GM18498 (cell line): ENCODE measurements around the gene GPRC5C.
A peak's percentile ranks its signal among the peaks of the same experiment; 100 is the strongest.

ENCODE experiments used
- ATAC-seq: cut with Tn5 transposase; IDR thresholded peaks from one replicate; pipeline ENCODE4 v1.9.1; 2021; ENCODE audit warnings: mild to moderate bottlenecking, moderate library complexity; ENCODE audit not compliant: unreplicated experiment

The GPRC5C gene

DNA sequence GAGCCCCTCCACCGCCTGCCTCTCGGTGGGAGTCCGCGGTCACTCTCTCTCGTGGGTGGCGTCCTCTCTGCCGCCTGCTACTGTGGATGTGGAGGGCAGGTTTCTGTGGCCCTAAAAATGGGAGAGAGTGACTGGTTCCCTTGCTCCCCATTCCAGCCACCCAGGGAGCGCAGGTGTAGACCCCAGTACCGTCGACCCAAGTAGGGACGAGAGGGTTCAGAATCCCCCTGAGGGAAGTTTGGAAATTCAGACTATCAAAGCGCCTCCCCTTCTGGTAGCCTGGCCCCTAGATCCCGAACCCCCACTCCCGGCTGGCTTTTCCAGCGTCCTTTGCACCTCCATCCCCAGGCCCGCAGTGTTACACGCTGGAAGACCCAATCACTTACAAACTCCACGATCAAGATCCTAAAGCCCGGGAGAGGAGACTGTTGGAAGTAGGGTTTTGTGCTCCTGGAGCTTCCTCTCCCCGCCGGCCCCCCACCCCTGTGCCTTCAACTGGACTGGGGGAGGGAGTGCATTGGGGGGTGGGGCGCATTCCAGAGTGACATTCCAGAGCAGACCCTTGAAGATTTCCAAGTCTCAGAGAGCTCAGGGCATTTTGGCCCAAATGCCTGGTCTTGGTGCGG, 991 bp downstream of the GPRC5C start:
- no peak for ATAC-seq

DNA sequence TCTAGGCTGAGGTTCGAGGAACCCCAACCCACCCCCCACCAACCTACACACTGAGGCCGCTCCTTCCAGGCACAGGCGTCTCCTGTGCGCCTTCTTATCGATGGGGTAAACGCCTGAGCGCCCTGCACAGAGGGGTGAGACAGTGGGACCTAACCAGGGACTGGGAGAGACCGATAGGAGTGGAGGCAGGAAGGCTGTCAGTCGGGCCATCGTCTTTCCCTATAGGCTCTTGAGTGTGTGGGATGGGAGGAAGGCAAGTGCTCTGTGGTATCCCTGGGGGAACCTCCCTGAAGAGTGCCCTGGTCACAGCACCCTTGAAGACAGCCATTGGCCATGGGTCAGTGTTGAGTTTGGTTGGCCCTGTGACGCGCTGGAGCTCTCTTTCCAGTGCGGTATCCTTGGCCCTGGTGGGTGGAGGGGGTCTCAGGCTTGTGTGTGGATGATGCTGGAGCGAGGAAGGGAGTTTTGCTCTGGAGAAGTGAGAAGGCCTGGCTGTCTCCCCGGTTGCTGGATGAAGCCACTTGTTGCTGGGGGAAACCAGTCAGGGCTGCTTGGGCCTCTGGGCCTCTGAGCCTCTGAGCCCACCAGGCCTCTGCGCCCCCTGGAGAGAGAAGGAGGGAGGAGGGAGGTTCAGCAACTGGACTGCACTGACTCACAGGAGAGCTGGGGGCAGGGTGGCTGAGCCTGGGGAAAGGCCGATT, 1.7 kb downstream of the GPRC5C start:
- ATAC-seq = no peak

DNA sequence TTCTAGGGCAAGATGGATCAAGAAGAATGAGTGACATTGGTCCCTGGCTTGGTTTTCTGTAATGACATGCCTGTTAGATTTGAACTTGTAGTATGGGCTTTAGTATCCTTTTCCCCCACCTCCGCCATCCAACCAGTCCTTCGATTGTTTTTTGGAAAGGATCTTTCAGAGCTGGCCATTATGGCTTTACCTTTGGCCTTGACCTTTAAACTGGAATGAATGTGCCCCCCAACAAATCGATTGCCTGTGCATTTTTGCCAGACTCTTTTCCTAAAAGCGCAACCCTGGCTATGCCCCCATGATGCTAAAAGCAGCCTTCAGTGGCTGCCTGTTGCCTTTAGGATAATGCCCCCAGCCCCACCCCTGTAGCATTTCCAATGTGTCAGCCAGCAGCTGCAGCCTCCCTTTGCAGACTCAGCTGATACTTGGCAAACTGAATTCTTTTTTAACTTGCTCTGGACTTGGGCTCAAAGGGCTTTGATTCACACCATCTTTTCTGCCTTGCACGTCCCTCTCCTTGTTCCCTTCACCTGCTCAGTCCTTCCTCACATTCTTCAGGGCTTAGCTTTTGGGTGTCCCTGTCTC, 4.0 kb downstream of the GPRC5C start:
- ATAC-seq = no peak

DNA sequence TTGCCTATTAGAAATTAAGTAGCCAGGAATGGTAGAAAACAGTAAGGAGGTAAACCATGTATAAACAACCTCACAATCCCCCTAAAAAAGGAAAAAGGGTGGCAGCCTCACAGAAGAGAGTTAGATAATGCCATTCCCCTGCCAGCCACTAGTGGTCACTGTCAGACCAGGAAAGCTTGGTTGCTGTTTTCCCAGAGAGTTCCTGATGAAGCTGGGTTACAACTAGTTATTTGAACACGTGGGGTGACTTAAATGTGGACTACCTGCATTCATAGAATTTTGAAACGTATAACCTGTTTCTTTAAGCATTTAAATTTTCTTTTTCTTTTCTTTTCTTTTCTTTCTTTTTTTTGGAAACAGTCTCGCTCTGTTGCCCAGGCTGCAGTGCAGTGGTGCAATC, 5.8 kb downstream of the GPRC5C start:
- no peak for ATAC-seq

DNA sequence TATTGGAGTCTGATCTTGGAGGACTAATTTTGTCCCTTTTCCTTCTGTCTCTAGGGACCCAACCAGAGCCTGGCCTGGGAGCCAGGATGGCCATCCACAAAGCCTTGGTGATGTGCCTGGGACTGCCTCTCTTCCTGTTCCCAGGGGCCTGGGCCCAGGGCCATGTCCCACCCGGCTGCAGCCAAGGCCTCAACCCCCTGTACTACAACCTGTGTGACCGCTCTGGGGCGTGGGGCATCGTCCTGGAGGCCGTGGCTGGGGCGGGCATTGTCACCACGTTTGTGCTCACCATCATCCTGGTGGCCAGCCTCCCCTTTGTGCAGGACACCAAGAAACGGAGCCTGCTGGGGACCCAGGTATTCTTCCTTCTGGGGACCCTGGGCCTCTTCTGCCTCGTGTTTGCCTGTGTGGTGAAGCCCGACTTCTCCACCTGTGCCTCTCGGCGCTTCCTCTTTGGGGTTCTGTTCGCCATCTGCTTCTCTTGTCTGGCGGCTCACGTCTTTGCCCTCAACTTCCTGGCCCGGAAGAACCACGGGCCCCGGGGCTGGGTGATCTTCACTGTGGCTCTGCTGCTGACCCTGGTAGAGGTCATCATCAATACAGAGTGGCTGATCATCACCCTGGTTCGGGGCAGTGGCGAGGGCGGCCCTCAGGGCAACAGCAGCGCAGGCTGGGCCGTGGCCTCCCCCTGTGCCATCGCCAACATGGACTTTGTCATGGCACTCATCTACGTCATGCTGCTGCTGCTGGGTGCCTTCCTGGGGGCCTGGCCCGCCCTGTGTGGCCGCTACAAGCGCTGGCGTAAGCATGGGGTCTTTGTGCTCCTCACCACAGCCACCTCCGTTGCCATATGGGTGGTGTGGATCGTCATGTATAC, 8.0 kb downstream of the GPRC5C start:
- ATAC-seq = no peak

DNA sequence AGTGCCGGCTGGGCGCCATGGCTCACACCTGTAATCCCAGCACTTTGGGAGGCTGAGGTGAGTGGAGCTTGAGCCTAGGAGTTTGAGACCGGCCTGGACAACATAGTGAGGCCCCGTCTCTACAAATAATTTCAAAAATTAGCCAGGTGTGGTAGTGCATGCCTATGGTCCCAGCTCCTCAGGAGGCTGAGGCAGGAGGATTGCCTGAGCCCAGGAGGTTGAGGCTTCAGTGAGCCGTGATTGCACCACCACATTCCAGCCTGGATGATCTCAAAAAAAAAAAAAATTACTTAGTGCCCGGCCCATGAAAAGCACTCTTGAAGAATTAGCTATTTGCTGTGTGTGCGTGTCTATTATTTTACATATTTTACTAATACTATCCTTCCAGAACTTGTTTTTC, 9.6 kb downstream of the GPRC5C start:
- ATAC-seq = no peak

DNA sequence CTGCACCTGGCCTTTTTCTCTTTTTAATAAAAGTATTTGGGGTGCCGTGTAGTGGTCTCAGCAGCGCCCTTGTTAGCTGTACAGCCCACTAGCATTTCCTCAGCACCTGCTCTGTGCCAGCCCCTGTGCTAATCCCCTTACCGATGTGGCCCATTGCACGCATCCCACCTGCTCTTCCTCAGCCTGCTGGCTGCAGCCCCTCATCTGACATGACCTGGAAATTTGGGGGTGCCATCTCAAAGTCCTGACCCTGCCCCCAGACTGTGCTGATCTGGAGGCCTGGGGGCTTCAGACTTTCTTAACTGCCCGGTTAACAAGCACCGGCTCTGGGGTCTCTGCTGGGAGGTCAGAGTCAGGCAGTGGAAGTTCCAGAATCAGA, 10.4 kb downstream of the GPRC5C start:
- ATAC-seq = no peak

DNA sequence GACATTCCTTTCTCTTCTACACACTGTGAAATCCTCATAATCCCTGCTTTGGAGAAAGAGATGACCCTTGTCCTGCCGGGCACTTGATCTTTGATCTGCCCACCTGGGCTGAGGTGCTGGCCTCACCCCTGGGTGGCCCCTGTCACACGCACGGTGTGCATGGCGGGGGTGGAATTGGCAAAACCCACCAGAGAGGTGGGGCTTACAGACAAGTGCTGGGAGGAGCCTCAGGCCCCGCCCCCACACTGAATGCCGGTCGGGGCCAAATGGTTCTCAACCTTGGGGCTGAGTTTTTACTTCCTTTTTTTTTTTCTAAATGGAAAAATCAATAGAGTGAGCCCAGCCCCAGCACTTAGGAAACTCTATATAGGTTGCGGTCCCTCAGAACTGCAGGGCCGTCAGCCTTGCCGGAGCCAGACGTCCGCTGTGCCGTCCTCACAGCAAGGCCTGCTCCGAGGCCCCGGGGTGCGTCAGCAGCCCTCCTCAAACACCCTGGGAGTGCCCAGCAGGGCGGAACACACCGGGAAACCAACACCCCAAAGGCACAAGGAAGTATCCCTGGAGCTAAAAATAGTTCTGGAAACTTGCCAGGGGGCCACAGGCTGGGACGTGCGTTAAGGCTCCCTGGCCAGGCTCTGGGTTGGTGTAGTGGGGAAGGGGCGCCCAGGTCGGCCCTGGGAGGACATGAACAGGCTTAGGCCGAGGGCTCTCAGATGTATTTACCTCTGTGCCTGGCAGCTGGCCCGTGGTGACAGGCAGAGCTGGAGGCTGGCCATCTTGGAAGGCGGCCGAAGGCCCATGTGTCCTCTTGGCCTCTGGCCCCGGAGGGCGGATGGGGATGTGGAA, 11.0 kb downstream of the GPRC5C start:
- ATAC-seq = peak; percentile 71

DNA sequence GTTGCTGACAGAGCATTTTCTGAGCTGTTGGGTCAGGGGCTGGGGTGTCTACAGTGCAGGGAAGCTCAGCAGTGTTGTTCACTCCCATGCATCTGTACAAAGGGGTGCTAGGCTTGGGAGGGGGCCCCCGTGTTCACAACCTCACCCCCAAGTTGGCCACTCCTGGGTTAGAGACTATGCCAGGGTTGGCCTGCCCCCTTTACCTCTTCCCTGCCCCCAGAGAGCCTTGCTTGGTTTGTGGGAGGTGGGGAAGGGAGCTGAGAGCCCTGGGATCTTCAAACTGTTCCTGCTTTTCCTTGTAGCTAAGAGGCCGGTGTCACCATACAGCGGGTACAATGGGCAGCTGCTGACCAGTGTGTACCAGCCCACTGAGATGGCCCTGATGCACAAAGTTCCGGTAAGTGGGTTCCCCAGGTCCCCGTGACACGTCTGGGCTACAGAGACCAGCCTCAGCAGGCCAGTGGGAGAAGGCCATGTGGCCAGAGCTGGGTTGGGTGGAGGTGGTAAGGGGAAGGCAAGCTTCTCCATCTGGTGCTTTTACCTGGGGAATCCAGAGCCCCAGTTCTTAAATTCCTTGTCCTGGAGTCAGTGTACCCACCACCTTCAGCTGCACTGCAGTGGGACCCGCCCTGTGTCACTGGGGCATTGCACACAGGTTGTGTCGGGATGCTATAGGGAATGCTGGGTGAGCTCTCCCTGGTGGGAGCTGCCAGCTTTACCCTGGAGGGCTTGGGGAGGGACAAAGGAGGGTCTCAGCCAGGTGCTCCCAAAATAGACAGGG, 11.8 kb downstream of the GPRC5C start:
- no peak for ATAC-seq

DNA sequence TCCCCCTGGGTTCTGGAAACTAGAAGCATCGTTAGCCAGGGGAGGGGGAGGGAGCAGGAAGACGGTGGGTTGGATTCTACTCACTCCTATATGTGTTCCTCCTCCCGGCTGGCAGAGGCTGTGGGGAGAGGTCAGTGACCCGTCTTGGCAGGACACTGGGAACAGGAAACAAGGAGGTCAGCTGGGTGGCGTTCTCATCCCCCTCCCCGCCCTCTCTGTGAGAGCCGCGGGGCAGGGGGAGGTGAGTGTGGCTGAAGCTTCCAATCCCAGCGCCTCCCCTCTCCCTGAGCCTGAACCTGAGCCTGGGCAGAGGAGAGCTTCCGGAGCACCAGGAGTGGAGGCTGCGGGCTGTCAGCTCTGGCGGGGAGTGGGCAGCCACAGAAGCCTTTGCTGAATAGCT, 12.5 kb downstream of the GPRC5C start:
- ATAC-seq = no peak

DNA sequence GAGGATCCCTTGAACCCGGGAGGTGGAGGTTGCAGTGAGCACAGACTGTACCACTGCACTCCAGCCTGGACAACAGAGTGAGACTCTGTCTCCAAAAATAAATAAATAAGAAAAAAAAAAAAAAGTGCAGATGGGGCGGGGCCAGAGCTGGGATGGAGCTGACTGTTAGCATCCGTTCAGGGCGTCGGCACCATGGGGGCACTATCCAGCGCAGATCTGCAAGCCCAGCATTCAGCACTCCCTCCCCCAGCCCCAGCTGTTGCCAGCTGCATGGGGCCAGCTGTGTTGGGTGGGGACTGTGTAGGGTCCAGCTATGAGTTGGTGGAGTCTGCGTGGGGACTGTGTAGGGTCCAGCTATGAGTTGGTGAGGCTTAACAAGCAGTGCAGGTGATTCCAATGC, 13.3 kb downstream of the GPRC5C start:
- no peak for ATAC-seq

DNA sequence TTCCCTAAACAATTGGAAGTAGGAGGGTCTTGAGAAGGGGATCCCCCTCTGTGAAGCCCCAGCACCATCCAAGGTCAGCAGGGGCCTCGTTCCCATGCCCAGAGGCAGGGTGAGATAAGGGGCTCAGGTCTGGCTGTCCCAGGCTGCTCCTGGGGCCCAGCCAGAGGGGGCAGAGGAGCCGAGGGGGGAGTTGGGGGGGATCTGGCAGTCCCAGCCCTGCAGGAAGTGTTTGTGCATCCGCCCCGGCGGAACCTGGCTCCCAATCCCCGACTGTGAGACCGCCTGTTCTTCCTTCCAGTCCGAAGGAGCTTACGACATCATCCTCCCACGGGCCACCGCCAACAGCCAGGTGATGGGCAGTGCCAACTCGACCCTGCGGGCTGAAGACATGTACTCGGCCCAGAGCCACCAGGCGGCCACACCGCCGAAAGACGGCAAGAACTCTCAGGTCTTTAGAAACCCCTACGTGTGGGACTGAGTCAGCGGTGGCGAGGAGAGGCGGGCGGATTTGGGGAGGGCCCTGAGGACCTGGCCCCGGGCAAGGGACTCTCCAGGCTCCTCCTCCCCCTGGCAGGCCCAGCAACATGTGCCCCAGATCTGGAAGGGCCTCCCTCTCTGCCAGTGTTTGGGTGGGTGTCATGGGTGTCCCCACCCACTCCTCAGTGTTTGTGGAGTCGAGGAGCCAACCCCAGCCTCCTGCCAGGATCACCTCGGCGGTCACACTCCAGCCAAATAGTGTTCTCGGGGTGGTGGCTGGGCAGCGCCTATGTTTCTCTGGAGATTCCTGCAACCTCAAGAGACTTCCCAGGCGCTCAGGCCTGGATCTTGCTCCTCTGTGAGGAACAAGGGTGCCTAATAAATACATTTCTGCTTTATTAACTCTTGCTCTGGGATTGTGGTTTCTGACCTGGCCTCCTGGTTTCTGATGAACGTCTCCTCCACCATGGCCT, 14.9 kb downstream of the GPRC5C start:
- no peak for ATAC-seq

DNA sequence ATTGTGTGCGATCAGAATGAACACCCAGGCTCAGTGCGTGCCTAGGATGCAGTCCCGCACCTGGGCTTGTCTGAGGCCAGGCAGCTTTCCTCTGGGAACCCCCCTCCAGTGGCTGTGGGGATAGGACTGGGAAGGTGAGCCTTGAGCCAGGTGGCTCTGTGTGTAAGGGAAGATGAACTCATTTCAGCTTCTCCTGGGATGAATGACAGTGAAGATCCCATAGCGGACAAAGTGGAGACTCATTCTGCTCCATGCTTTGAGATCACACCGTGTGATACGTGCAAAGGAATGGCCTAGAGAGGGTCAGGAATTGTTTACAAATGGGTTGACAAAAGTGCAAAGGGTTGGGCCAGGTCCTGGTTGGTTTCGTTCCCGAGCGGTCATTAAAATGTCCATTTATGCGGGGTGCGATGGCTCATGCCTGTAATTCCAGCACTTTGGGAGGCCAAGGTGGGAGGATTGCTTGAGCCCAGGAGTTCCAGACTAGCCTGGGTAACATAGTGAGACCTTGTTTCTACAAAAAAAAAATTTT, 15.8 kb downstream of the GPRC5C start:
- ATAC-seq = no peak

DNA sequence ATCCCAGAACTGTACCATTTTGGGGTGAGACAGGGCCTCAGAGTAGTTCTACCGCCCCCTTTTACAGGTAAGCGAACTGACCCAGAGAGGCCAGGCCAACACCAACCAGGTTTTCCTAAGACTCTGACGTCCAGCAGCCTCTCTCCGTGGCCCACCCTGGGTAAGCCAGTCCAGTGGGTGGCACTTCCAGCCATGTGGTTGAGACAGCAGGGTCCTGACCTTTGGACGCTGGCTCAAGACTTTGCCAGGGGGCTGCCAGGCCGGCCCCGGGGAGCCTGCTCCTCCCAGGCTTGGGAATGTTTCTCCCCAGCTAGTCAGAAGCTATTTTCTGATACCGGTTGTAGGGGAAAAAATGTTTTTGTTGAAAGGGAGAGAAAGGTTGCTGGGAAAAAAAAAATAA, 16.9 kb downstream of the GPRC5C start:
- ATAC-seq = no peak

DNA sequence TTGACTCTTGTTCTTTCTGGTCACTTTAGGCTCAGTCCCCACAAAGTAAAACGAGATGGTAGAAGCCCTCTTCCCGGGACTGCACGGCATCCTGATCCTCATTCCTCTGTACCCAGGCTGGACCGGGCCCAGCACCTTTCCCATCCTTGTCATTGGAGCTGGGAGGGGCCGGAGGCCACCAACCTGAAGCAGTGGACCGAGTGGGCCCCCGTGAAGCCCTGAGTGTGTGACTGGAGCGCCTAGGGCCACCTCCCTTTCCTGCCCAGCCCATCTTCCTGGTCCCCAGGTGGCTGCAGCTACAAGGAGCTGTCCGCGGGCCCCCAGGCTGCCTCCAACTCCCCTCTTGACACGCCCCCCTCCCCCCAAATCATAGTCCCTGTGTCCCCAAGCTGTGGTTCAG, 17.4 kb downstream of the GPRC5C start:
- ATAC-seq = no peak

DNA sequence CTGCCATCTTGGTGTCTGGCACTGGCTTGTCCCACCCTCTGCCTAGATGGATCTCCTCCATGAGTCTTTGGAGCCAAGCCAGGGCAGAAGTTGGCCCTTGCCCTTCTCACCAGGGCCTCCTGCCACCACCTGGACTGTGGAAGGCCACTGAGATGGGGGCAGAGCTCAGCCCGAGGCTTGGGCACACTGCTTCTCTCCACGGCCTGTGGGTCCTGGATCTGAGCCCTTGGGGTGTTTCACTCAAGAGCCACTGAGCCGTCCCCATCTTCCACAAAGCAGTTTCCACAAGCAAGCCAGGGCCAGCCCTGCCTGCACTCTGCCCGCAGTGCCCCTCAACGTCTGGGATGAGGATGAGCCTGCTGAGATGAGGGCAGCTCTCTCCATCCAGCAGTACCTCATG, 17.9 kb downstream of the GPRC5C start:
- ATAC-seq = no peak

DNA sequence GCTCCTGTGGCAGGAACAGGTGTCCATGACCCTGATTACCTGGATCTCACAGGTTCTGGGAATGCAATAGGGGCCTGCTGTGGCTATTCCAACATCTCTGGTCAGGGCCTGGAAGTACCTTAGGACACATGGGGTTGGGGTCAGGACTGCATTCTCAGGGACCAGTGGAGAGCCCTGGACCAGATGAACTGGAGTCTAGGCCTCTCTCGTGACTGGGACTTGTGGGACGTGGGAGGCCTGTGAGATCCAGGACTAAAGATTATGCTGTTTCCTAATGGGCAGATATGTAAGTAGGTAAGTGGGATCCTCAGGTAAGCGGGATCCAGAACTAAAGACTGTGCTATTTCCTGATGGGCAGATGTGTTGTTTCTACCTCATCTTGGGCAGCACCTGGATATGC, 18.3 kb downstream of the GPRC5C start:
- ATAC-seq = no peak

DNA sequence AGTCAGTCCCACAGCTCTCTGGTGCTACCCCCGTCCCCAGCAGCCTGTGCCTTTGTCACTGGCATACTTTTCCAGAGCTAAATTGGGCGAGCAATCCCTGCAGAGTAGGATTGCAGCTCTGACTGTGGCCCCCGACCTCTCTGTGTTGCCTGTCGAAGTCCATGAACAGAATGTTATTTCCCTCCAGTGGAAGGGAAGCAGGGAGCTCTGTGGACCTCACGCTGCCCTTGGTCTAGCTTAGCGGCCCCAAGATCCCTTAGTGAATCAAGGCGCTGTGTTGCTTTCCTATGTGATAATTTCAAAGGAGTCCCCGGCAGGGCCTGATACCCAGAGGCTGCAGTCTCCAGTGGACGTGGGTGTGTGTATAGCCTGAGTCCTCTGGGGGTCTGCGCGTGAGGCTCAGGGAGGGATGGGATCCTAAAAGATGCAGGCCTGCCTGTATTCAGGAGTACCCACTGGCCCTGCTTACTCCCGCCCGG, 19.1 kb downstream of the GPRC5C start:
- no peak for ATAC-seq
